Measurements from ENCODE around the gene EYS. TPM values are rescaled to one million over a fixed set of nuclear protein-coding genes. Genes with fewer than 3 reads are reported as not detected.

EYS gene
- polyA plus RNA-seq, 1 of the 3 experiments (the other 2 are of a cell fraction), result 0.05 TPM

DNA sequence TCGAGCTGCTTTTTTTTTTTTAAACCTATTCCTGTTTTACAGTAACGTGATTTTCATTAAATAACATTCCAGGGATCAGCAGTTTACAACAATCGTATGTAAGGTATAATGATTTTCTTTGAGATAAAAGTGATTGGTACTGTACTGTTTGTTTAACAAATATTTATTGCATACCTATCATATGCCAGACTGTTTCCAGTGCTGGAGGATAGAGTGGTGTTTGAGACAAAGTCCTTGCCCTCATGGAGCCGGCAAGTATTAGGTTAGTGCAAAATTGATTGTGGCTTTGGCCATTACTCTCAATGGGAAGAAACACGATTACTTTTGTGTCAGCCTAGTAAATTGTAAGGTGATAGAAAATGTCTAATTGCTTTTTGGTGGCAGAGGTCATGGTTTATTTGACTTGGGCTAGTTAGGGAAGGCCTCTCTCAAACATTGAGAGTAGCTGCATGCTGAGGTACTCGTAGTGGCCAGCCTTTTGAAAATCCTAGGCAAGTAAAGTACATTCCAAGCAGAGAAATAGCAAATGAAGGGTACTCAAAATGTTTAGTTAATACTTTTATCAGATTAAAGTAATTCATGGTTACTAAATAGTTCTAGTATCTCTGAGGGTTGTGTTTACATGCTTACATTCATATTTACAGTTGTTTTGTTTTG is 2035.8 kb downstream of the EYS start:
- H3K79me2 ChIP-seq (ENCODE audit: insufficient read depth), result peaks cover 81% of the 10 kb centered on the region
- peaks cover 50% of the 10 kb centered on the region for H4K20me1 ChIP-seq (ENCODE audit: insufficient read depth)
- TF ChIP-seq FOXJ3 (CRISPR knock-in tag; IDR thresholded peaks at IDR 0.05) (no peak), TEAD4 (IDR thresholded peaks at IDR 0.05; ENCODE audit: borderline replicate concordance, insufficient read depth) (no peak), TAF1 (IDR thresholded peaks at IDR 0.05; ENCODE audit: borderline replicate concordance, low read depth, low read length) (no peak), RCOR1 (IDR thresholded peaks at IDR 0.05; ENCODE audit: low read length) (no peak), FOXM1 (IDR thresholded peaks at IDR 0.05; ENCODE audit: low read depth) (no peak), SMC3 (IDR thresholded peaks at IDR 0.05; ENCODE audit: low read depth, low read length) (no peak), NRF1 (IDR thresholded peaks at IDR 0.05; ENCODE audit: low read depth, low read length) (no peak), CHD2 (IDR thresholded peaks at IDR 0.05; ENCODE audit: low read length, partially characterized antibody) (no peak), RFX5 (IDR thresholded peaks at IDR 0.05; ENCODE audit: low read length) (no peak), NFIC (IDR thresholded peaks at IDR 0.05; ENCODE audit: borderline replicate concordance) (no peak), GATA2 (CRISPR knock-in tag; IDR thresholded peaks at IDR 0.05) (no peak), MXI1 (IDR thresholded peaks at IDR 0.05; ENCODE audit: low read depth, low read length) (no peak), EP300 (IDR thresholded peaks at IDR 0.05; ENCODE audit: borderline replicate concordance in 1 of 2, low read depth in 1 of 2, low read length in 1 of 2) (no peak), ELF1 (IDR thresholded peaks at IDR 0.05) (no peak)
- TF ChIP-seq, protein P1, sequence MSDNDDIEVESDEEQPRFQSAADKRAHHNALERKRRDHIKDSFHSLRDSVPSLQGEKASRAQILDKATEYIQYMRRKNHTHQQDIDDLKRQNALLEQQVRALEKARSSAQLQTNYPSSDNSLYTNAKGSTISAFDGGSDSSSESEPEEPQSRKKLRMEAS (IDR thresholded peaks at IDR 0.05; ENCODE audit: low read depth), result no peak
- TF ChIP-seq, protein P2, sequence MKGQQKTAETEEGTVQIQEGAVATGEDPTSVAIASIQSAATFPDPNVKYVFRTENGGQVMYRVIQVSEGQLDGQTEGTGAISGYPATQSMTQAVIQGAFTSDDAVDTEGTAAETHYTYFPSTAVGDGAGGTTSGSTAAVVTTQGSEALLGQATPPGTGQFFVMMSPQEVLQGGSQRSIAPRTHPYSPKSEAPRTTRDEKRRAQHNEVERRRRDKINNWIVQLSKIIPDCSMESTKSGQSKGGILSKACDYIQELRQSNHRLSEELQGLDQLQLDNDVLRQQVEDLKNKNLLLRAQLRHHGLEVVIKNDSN (IDR thresholded peaks at IDR 0.05; ENCODE audit: borderline replicate concordance, low read depth), result no peak
- TF ChIP-seq, protein P3, sequence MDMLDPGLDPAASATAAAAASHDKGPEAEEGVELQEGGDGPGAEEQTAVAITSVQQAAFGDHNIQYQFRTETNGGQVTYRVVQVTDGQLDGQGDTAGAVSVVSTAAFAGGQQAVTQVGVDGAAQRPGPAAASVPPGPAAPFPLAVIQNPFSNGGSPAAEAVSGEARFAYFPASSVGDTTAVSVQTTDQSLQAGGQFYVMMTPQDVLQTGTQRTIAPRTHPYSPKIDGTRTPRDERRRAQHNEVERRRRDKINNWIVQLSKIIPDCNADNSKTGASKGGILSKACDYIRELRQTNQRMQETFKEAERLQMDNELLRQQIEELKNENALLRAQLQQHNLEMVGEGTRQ (IDR thresholded peaks at IDR 0.05; ENCODE audit: borderline replicate concordance, low read depth, low read length), result no peak
- TF ChIP-seq, protein P4, sequence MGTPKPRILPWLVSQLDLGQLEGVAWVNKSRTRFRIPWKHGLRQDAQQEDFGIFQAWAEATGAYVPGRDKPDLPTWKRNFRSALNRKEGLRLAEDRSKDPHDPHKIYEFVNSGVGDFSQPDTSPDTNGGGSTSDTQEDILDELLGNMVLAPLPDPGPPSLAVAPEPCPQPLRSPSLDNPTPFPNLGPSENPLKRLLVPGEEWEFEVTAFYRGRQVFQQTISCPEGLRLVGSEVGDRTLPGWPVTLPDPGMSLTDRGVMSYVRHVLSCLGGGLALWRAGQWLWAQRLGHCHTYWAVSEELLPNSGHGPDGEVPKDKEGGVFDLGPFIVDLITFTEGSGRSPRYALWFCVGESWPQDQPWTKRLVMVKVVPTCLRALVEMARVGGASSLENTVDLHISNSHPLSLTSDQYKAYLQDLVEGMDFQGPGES (IDR thresholded peaks at IDR 0.05; ENCODE audit: low read depth, low read length), result no peak
- TF ChIP-seq, protein P5, sequence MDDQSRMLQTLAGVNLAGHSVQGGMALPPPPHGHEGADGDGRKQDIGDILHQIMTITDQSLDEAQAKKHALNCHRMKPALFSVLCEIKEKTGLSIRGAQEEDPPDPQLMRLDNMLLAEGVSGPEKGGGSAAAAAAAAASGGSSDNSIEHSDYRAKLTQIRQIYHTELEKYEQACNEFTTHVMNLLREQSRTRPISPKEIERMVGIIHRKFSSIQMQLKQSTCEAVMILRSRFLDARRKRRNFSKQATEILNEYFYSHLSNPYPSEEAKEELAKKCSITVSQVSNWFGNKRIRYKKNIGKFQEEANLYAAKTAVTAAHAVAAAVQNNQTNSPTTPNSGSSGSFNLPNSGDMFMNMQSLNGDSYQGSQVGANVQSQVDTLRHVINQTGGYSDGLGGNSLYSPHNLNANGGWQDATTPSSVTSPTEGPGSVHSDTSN (IDR thresholded peaks at IDR 0.05), result no peak
- CTCF ChIA-PET, result no interaction called here
- H2AFZ ChIP-seq (ENCODE audit: low read depth), result no peak overlapping the region
- no peak overlapping the region for H3K4me3 ChIP-seq (ENCODE audit: low read depth in 2 of 2, low read length in 1 of 2)
- 86% methylated on average over 6 of the region's 6 CpGs for WGBS (ENCODE audit: low lambda C conversion rate)
- peaks cover 10 to 30% of the 10 kb centered on the region in 2 experiments for H3K36me3 ChIP-seq (replicated peaks in 1 of 2; ENCODE audit: control insufficient read depth in 1 of 2, insufficient read depth in 2 of 2, low read length in 1 of 2)
- H3K9me3 ChIP-seq, result no peaks in the 10 kb centered on the region
- POLR2A ChIA-PET, result no interaction called here
- H3K27me3 ChIP-seq (ENCODE audit: insufficient read depth), result no peaks in the 10 kb centered on the region
- peaks cover 3% of the 10 kb centered on the region for H3F3A ChIP-seq (replicated peaks; ENCODE audit: insufficient read depth)
- H3K9ac ChIP-seq, result no peak overlapping the region
- DNase-seq, result no peak
- H3K27ac ChIP-seq (ENCODE audit: low read depth in 2 of 2, low read length in 1 of 2), result no peak overlapping the region; a peak in 1 of 4 replicates
- H3K4me1 ChIP-seq (ENCODE audit: control insufficient read depth in 1 of 2, insufficient read depth in 2 of 2, low read depth in 1 of 2, low read length in 1 of 2), result peaks cover 0 to 4% of the 10 kb centered on the region in 2 experiments; a peak in 1 of 4 replicates
- no peak overlapping the region for H3K4me2 ChIP-seq
- H3K9me2 ChIP-seq, result no peaks in the 10 kb centered on the region

All from SK-N-SH (cell line).